ENCODE measurements around the gene HBZ.
"Not testable (repeated sequence)": the region's sequence is repeated elsewhere in the genome, so short reads cannot be mapped to it uniquely, and the experiment has no call there.

Gene HBZ

GRCh38 chr16:180101-180675 lies 27.7 kb downstream of the HBZ start, which contains the start of gene HBQ1:
Gene HBQ1 (plus strand): TSS chr16:180459. CDS start chr16:180487, 28 bp downstream.
- peak; percentile 14 for DNase-seq

GRCh38 chr16:180681-181564 lies 28.5 kb downstream of the HBZ start:
- DNase-seq, result peak; percentile 87

DNA sequence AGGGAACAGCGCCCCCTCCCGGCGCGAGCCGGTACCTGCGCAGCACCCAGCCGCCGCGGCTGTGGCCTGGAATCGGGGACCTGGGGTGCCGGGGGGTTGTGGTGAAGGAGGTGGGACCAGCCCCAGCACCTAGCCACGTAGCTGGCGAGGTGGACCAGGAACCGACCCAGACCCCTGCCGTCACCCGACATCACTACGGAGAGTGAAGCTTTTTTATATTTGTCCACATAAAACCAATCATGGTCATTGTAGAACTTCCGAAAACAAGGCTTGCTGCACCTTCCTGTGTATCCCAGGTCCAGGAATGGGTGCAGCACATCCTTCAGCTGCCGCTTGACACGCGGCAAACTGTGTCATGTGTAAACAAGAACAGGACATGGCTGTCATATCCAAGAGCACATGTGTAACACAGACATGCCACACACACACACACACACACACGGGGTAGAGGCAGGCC lies 29.1 kb downstream of the HBZ start:
- DNase-seq, result no peak

DNA sequence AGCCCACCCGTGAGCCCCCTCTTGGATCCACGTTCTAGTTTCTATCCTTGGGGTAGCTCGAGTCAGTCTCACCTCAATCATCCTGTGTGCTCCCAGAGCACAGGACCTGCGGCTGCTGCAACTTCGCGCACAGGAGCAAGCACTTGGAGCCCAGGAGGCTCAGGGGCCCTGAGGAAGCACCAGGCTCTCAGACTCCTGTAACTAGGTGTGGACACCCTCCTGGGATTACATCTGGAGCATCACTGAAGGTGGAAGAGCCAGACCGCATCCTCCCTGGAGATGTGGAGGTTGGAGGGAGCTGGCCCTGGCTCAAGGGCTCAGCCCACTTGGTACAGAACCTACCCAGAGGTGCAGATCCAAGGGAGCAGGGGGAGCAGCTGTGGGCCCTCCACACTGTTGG lies 30.6 kb downstream of the HBZ start:
- no peak for DNase-seq

- DNase-seq, result no peak
Observed at GRCh38 chr16:185213-185612, 32.8 kb downstream of the HBZ start.

- no peak for DNase-seq
Observed at GRCh38 chr16:185691-186090, 33.2 kb downstream of the HBZ start.

GRCh38 chr16:187330-187729 lies 34.9 kb downstream of the HBZ start:
- no peak for DNase-seq

DNA sequence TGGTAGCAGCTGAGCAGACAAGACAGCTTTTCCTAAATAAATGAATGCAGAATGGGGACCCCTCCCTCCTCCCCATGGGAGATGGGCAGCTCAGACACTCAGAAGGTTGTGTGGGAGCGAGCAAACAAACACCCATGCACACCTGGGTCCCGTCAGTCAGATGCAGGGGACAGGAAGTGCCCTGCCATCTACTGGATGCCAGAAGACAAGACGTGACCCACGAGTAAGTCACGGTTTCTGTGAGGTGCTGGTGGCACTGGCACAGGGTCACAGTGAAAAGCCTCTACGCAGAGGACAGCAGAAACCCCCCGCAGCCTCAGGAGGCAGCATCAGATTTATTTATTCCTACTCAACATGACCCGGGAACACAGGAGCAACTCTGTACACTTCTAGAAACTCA lies 36.2 kb downstream of the HBZ start:
- DNase-seq, result peak; percentile 31

DNA sequence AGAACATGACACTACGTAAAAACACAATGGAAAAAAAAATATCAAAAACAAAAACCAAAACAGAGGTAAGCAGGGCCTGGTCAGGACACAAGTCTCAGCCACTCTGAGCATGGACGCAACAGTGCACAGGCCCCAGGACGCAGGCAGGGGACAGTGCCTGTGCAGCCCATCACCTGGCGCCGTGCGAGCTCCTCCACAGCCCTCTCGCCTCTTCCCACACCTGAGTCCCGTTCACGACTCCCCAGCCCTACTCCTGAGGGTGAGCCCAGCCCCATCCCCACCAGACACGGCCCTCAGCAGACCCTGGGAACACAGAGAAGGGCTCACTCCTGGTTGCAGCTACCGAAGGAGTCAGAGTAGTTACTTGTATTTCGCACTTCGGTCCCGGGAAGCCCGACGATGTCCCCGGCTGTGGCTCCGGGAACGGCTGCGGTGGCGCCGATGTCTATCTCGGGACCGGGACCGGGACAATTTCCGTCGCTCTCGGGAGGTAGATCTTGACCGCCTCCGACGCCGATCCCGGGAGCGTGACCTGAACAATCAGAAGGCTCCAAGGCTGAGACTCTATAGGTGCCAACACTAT lies 37.3 kb downstream of the HBZ start:
- DNase-seq, result no peak

GRCh38 chr16:191831-192230 lies 39.4 kb downstream of the HBZ start:
- no peak for DNase-seq

- DNase-seq, result no peak
Observed at GRCh38 chr16:192686-193085, 40.2 kb downstream of the HBZ start.

- no peak for DNase-seq
Observed at GRCh38 chr16:193441-193840, 41.0 kb downstream of the HBZ start.

GRCh38 chr16:194516-194915 lies 42.1 kb downstream of the HBZ start:
- no peak for DNase-seq

- no peak for DNase-seq
Observed at GRCh38 chr16:200388-200787, 47.9 kb downstream of the HBZ start.

GRCh38 chr16:203246-203645 lies 50.8 kb downstream of the HBZ start:
- no peak for DNase-seq

DNA sequence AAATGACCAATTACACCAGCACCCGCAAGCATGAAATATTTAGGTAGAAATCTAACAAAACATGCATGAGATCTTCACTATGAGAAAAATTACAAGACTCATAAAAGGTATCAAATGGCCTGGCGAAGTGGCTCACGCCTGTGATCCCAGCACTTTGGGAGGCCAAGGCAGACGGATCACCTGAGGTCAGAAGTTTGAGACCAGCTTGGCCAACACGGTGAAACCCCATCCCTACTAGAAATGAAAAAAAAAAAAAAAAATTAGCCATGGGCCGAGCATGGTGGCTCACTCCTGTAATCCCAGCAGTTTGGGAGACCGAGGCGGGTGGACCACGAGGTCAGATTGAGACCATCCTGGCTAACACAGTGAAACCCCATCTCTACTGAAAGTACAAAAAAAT lies 51.6 kb downstream of the HBZ start:
- DNase-seq, result not testable (repeated sequence)

All from CD4-positive, alpha-beta T cell treated with Interleukin-12 subunit alpha and Interleukin-12 subunit beta, for 1 hour (primary cell).